Liver (tissue), 9 donors: ENCODE measurements around the gene PGM5. TPM values are rescaled to one million over a fixed set of nuclear protein-coding genes. Genes with fewer than 3 reads are reported as not detected.

Source experiments
- DNase-seq: peaks from one replicate; pipeline ENCODE4 v3.0.0-alpha.2; 2017; ENCODE audit warnings: low spot score
- H3K27ac ChIP-seq, 2 donors: one replicate each; pipeline ENCODE4 v1.7.0; 2013; ENCODE audit warnings: inconsistent platforms in 2 of 2, low read length in 2 of 2, control low read depth in 1 of 2, low read depth in 1 of 2, mild to moderate bottlenecking in 1 of 2
- H3K27me3 ChIP-seq, 4 donors: one replicate each; pipeline versions ENCODE4 v1.6.1 to v1.7.0; 2013; ENCODE audit warnings: low read length in 3 of 4, inconsistent platforms in 1 of 4, mild to moderate bottlenecking in 1 of 4, moderate library complexity in 1 of 4; ENCODE audit not compliant: control insufficient read depth in 4 of 4, insufficient read depth in 4 of 4
- H3K36me3 ChIP-seq, 4 donors: one replicate each; pipeline versions ENCODE4 v1.6.1 to v1.7.0; 2013; ENCODE audit warnings: low read length in 3 of 4, mild to moderate bottlenecking in 3 of 4, low read depth in 1 of 4, moderate library complexity in 1 of 4; ENCODE audit not compliant: control insufficient read depth in 4 of 4, insufficient read depth in 3 of 4
- H3K4me1 ChIP-seq, 4 donors: one replicate each; pipeline versions ENCODE4 v1.6.1 to v1.7.0; 2013; ENCODE audit warnings: low read length in 3 of 4, mild to moderate bottlenecking in 3 of 4, moderate library complexity in 1 of 4; ENCODE audit not compliant: control insufficient read depth in 4 of 4, insufficient read depth in 4 of 4
- H3K4me3 ChIP-seq, 3 donors: one replicate each; pipeline versions ENCODE4 v1.6.1 to v1.7.0; 2013; ENCODE audit warnings: low read length in 3 of 3, control low read depth in 1 of 3, low read depth in 1 of 3, mild to moderate bottlenecking in 1 of 3
- H3K9ac ChIP-seq, 2 donors: one replicate each; pipeline ENCODE4 v1.7.0; 2013; ENCODE audit warnings: low read length in 2 of 2, mild to moderate bottlenecking in 2 of 2, moderate library complexity in 2 of 2, control low read depth in 1 of 2, low read depth in 1 of 2
- H3K9me3 ChIP-seq, 4 donors: one replicate each; pipeline versions ENCODE4 v1.6.1 to v1.7.0; 2013; ENCODE audit warnings: low read length in 3 of 4; ENCODE audit not compliant: control insufficient read depth in 4 of 4
- ATF3 ChIP-seq: IDR thresholded peaks from 2 replicates; pipeline ENCODE4 v1.6.1; 2016; ENCODE audit warnings: antibody characterized with exemption
- CTCF ChIP-seq: fragments of 150-350 bp; IDR thresholded peaks from 2 replicates; pipeline ENCODE4 v1.5.1; 2017; ENCODE audit warnings: improper control_type of control experiment, low read depth, low read length; ENCODE audit not compliant: missing input control
- EGR1 ChIP-seq, 2 donors: IDR thresholded peaks; 2 replicates each; pipeline ENCODE4 v1.6.1; 2016 to 2018; ENCODE audit warnings: antibody characterized with exemption in 2 of 2, low read depth in 2 of 2
- FOXA1 ChIP-seq: IDR thresholded peaks from 2 replicates; pipeline ENCODE4 v1.6.1; 2016; ENCODE audit warnings: antibody characterized with exemption
- FOXA2 ChIP-seq: IDR thresholded peaks from 2 replicates; pipeline ENCODE4 v1.6.1; 2016; ENCODE audit warnings: antibody characterized with exemption
- GABPA ChIP-seq, 2 donors: IDR thresholded peaks in 1 of 2; conservative IDR thresholded peaks in 1 of 2; 2 replicates each; pipeline ENCODE4 v1.6.1; 2016; ENCODE audit warnings: antibody characterized with exemption in 2 of 2, mild to moderate bottlenecking in 1 of 2, moderate library complexity in 1 of 2
- HNF4A ChIP-seq, 2 donors: conservative IDR thresholded peaks; 2 replicates each; pipeline ENCODE4 v1.6.1; 2016; ENCODE audit warnings: antibody characterized with exemption in 2 of 2, mild to moderate bottlenecking in 2 of 2
- HNF4G ChIP-seq: IDR thresholded peaks from 2 replicates; pipeline ENCODE4 v1.6.1; 2016; ENCODE audit warnings: antibody characterized with exemption
- JUND ChIP-seq, 2 donors: IDR thresholded peaks; 2 replicates each; pipeline ENCODE4 v1.6.1; 2016; ENCODE audit warnings: antibody characterized with exemption in 2 of 2
- MAX ChIP-seq: IDR thresholded peaks from 2 replicates; pipeline ENCODE4 v1.6.1; 2016; ENCODE audit warnings: antibody characterized with exemption
- NR2F2 ChIP-seq: IDR thresholded peaks from 2 replicates; pipeline ENCODE4 v1.6.1; 2016; ENCODE audit warnings: antibody characterized with exemption
- RAD21 ChIP-seq, 2 donors: IDR thresholded peaks; 2 replicates each; pipeline ENCODE4 v1.6.1; 2016; ENCODE audit warnings: antibody characterized with exemption in 2 of 2, mild to moderate bottlenecking in 2 of 2
- REST ChIP-seq: IDR thresholded peaks from 2 replicates; pipeline ENCODE4 v1.6.1; 2016; ENCODE audit warnings: antibody characterized with exemption, mild to moderate bottlenecking
- RXRA ChIP-seq, 2 donors: IDR thresholded peaks; 2 replicates each; pipeline ENCODE4 v1.6.1; 2017 to 2018; ENCODE audit warnings: antibody characterized with exemption in 2 of 2, mild to moderate bottlenecking in 1 of 2
- SP1 ChIP-seq: IDR thresholded peaks from 2 replicates; pipeline ENCODE4 v1.6.1; 2018; ENCODE audit warnings: antibody characterized with exemption, mild to moderate bottlenecking
- TAF1 ChIP-seq: conservative IDR thresholded peaks from 2 replicates; pipeline ENCODE4 v1.6.1; 2016; ENCODE audit warnings: antibody characterized with exemption, mild to moderate bottlenecking
- ZBTB33 ChIP-seq: IDR thresholded peaks from 2 replicates; pipeline ENCODE4 v1.6.1; 2016; ENCODE audit warnings: antibody characterized with exemption
- WGBS: extraction: QIAGEN DNeasy Blood & Tissue Kit; methylation state at CpG from one replicate; pipeline ENCODE4 v1.1.7; 2013; 5-methylcytosine and 5-hydroxymethylcytosine counted together
- polyA plus RNA-seq, 2 donors: library from polyadenylated mRNA; stranded (reverse) in 1 of 2; unstranded in 1 of 2; fragments of 200-250 nt in 1 of 2; fragments of >200 nt in 1 of 2; fragmentation: Nextera tagmentation in 1 of 2; extraction: Ambion mirVana in 1 of 2; gene quantifications; one replicate each; pipeline versions ENCODE4 v1.2.1 to v1.2.3, GENCODE V29; 2013 to 2015
- total RNA-seq, 2 donors: library from RNA; depleted of rRNA; stranded (reverse); fragments of >200 nt; gene quantifications; one replicate each; pipeline ENCODE4 v1.2.3, GENCODE V29; 2014
- donor health status: healthy.
- donor health status: healthy.
- donor health status: healthy.
- donor health status: healthy.
- donor health status: healthy.

Gene PGM5
- total and polyA plus RNA-seq, 4 donors, result 0.63 to 8.5 (median 2.2) TPM

- Histone ChIP-seq H3K9me3 (no peaks in the 10 kb centered on the region), H3K27ac (no peak overlapping the region), H3K36me3 (no peaks in the 10 kb centered on the region), H3K9ac (no peak overlapping the region), H3K4me1 (peaks cover 0 to 3% (median 0%) of the 10 kb centered on the region in 4 donors), H3K4me3 (no peak overlapping the region), H3K27me3 (no peaks in the 10 kb centered on the region)
- TF ChIP-seq SP1 (no peak), GABPA (IDR thresholded peaks at IDR 0.05 in 1 of 2, conservative IDR thresholded peaks at IDR 0.05 in 1 of 2) (no peak), FOXA2 (no peak), ZBTB33 (no peak), REST (no peak), FOXA1 (no peak), TAF1 (no peak), JUND (IDR thresholded peaks at IDR 0.05) (no peak), ATF3 (no peak), HNF4A (conservative IDR thresholded peaks at IDR 0.05) (no peak), HNF4G (no peak), NR2F2 (no peak), RAD21 (IDR thresholded peaks at IDR 0.05) (no peak), MAX (no peak), CTCF (no peak), RXRA (IDR thresholded peaks at IDR 0.05) (no peak), EGR1 (IDR thresholded peaks at IDR 0.05; ENCODE audit: low read depth in 2 of 2) (no peak)
- DNase-seq, result no peak
- 87% methylated on average over 3 of the region's 3 CpGs for WGBS
Measured at GRCh38 chr9:68538200-68538599, 181.8 kb downstream of the PGM5 start.
